Skeletal muscle tissue (tissue), 4 donors: ENCODE measurements around the gene ZFC3H1. TPM values are rescaled to one million over a fixed set of nuclear protein-coding genes. Genes with fewer than 3 reads are reported as not detected.

ENCODE experiments used
- H3K27ac ChIP-seq: one replicate; pipeline ENCODE4 v1.7.0; 2013; ENCODE audit warnings: mild to moderate bottlenecking, low read depth, low read length, inconsistent platforms
- H3K27me3 ChIP-seq, 3 donors: one replicate each; pipeline ENCODE4 v1.7.0; 2013; ENCODE audit warnings: low read length in 3 of 3; ENCODE audit not compliant: control insufficient read depth in 3 of 3, insufficient read depth in 3 of 3
- H3K36me3 ChIP-seq, 3 donors: one replicate each; pipeline ENCODE4 v1.7.0; 2013; ENCODE audit warnings: low read length in 3 of 3; ENCODE audit not compliant: control insufficient read depth in 3 of 3, insufficient read depth in 3 of 3
- H3K4me1 ChIP-seq, 3 donors: one replicate each; pipeline ENCODE4 v1.7.0; 2013; ENCODE audit warnings: low read length in 3 of 3, mild to moderate bottlenecking in 3 of 3; ENCODE audit not compliant: control insufficient read depth in 3 of 3, insufficient read depth in 3 of 3
- H3K4me3 ChIP-seq, 3 donors: one replicate each; pipeline ENCODE4 v1.7.0; 2013; ENCODE audit warnings: low read length in 3 of 3
- H3K9ac ChIP-seq, 3 donors: one replicate each; pipeline ENCODE4 v1.7.0; 2013; ENCODE audit warnings: low read length in 3 of 3, mild to moderate bottlenecking in 3 of 3, moderate library complexity in 2 of 3, low read depth in 1 of 3
- H3K9me3 ChIP-seq, 3 donors: one replicate each; pipeline ENCODE4 v1.7.0; 2013; ENCODE audit warnings: low read length in 3 of 3; ENCODE audit not compliant: control insufficient read depth in 3 of 3
- total RNA-seq: library from RNA; depleted of rRNA; stranded (reverse); fragments of >200 nt; gene quantifications from one replicate; pipeline ENCODE4 v1.2.3, GENCODE V29; 2014
- donor health status: Osteomylitis.

The ZFC3H1 gene
- total RNA-seq, 1 donor from 2014 or later: 25.1 TPM

- no peak overlapping the region for H3K4me3 ChIP-seq
- H3K9me3 ChIP-seq: no peaks in the 10 kb centered on the region
- no peak overlapping the region for H3K9ac ChIP-seq
- H3K27me3 ChIP-seq: no peaks in the 10 kb centered on the region
- peaks cover 5 to 22% (median 21%) of the 10 kb centered on the region in 3 donors for H3K36me3 ChIP-seq
- H3K27ac ChIP-seq: no peak overlapping the region
- peaks cover 3 to 8% (median 3%) of the 10 kb centered on the region in 3 donors for H3K4me1 ChIP-seq
Measured at GRCh38 chr12:71656740-71657139, 6.9 kb downstream of the ZFC3H1 start.

- Histone ChIP-seq H3K9ac (no peak overlapping the region), H3K4me1 (peaks cover 0 to 4% (median 0%) of the 10 kb centered on the region in 3 donors), H3K36me3 (peaks cover 5 to 22% (median 21%) of the 10 kb centered on the region in 3 donors), H3K9me3 (no peaks in the 10 kb centered on the region), H3K27ac (no peak overlapping the region), H3K4me3 (no peak overlapping the region), H3K27me3 (no peaks in the 10 kb centered on the region)
Measured at GRCh38 chr12:71655907-71656306, 7.7 kb downstream of the ZFC3H1 start.

- Histone ChIP-seq H3K4me1 (peaks cover 0 to 4% (median 0%) of the 10 kb centered on the region in 3 donors), H3K36me3 (peaks cover 5 to 22% (median 21%) of the 10 kb centered on the region in 3 donors), H3K9me3 (no peaks in the 10 kb centered on the region)
Measured at GRCh38 chr12:71655495-71655894, 8.2 kb downstream of the ZFC3H1 start.

GRCh38 chr12:71654200-71654599 is 9.4 kb downstream of the ZFC3H1 start:
- Histone ChIP-seq H3K27ac (no peak overlapping the region), H3K36me3 (peaks cover 3 to 18% (median 15%) of the 10 kb centered on the region in 3 donors), H3K9me3 (no peaks in the 10 kb centered on the region), H3K4me1 (peaks cover 0 to 4% (median 0%) of the 10 kb centered on the region in 3 donors), H3K4me3 (no peak overlapping the region), H3K9ac (no peak overlapping the region), H3K27me3 (no peaks in the 10 kb centered on the region)

More at GRCh38 chr12:71655495-71655894, 8.2 kb downstream of the ZFC3H1 start:
- Histone ChIP-seq H3K27ac (no peak overlapping the region), H3K27me3 (no peaks in the 10 kb centered on the region), H3K4me3 (no peak overlapping the region), H3K9ac (no peak overlapping the region)

GRCh38 chr12:71653137-71653536 is 10.5 kb downstream of the ZFC3H1 start:
- H3K27me3 ChIP-seq: no peaks in the 10 kb centered on the region
- H3K9me3 ChIP-seq: no peaks in the 10 kb centered on the region
- peaks cover 0 to 4% (median 0%) of the 10 kb centered on the region in 3 donors for H3K4me1 ChIP-seq
- no peak overlapping the region for H3K9ac ChIP-seq
- peaks cover 3 to 10% (median 9%) of the 10 kb centered on the region in 3 donors for H3K36me3 ChIP-seq
- no peak overlapping the region for H3K27ac ChIP-seq
- H3K4me3 ChIP-seq: no peak overlapping the region

- Histone ChIP-seq H3K9ac (no peak overlapping the region), H3K27me3 (no peaks in the 10 kb centered on the region), H3K4me1 (peaks cover 0 to 4% (median 0%) of the 10 kb centered on the region in 3 donors), H3K4me3 (no peak overlapping the region), H3K27ac (no peak overlapping the region), H3K36me3 (peaks cover 3 to 9% (median 9%) of the 10 kb centered on the region in 3 donors), H3K9me3 (no peaks in the 10 kb centered on the region)
Measured at GRCh38 chr12:71652656-71653055, 11.0 kb downstream of the ZFC3H1 start.

- Histone ChIP-seq H3K4me1 (no peaks in the 10 kb centered on the region), H3K9me3 (no peaks in the 10 kb centered on the region), H3K9ac (no peak overlapping the region), H3K36me3 (peaks cover 0 to 22% (median 9%) of the 10 kb centered on the region in 3 donors), H3K4me3 (no peak overlapping the region), H3K27ac (no peak overlapping the region), H3K27me3 (no peaks in the 10 kb centered on the region)
Measured at GRCh38 chr12:71649401-71649800, 14.2 kb downstream of the ZFC3H1 start.

GRCh38 chr12:71648537-71648936 is 15.1 kb downstream of the ZFC3H1 start:
- Histone ChIP-seq H3K9me3 (no peaks in the 10 kb centered on the region), H3K36me3 (peaks cover 3 to 26% (median 15%) of the 10 kb centered on the region in 3 donors), H3K27ac (no peak overlapping the region), H3K4me1 (no peaks in the 10 kb centered on the region), H3K27me3 (no peaks in the 10 kb centered on the region), H3K9ac (no peak overlapping the region), H3K4me3 (no peak overlapping the region)

- no peak overlapping the region for H3K27ac ChIP-seq
- no peaks in the 10 kb centered on the region for H3K4me1 ChIP-seq
- H3K27me3 ChIP-seq: no peaks in the 10 kb centered on the region
- no peak overlapping the region for H3K9ac ChIP-seq
- H3K36me3 ChIP-seq: peaks cover 8 to 36% (median 24%) of the 10 kb centered on the region in 3 donors
- H3K4me3 ChIP-seq: no peak overlapping the region
- no peaks in the 10 kb centered on the region for H3K9me3 ChIP-seq
Measured at GRCh38 chr12:71646512-71646911, 17.1 kb downstream of the ZFC3H1 start.

GRCh38 chr12:71645268-71645667 is 18.4 kb downstream of the ZFC3H1 start:
- no peak overlapping the region for H3K27ac ChIP-seq
- no peaks in the 10 kb centered on the region for H3K9me3 ChIP-seq
- no peaks in the 10 kb centered on the region for H3K4me1 ChIP-seq
- no peak overlapping the region for H3K9ac ChIP-seq
- peaks cover 10 to 44% (median 27%) of the 10 kb centered on the region in 3 donors for H3K36me3 ChIP-seq
- no peaks in the 10 kb centered on the region for H3K27me3 ChIP-seq
- no peak overlapping the region for H3K4me3 ChIP-seq
